Sigmoid colon (tissue), 4 donors: ENCODE measurements around the gene PAK6.

Source experiments
- POLR2A ChIP-seq, 2 donors: fragments of 450-650 bp; IDR thresholded peaks; one replicate each; pipeline ENCODE4 v1.6.1; 2016; ENCODE audit warnings: antibody characterized with exemption in 2 of 2, mild to moderate bottlenecking in 2 of 2, moderate library complexity in 2 of 2
- POLR2AphosphoS5 ChIP-seq, 4 donors: sonication (generic); formaldehyde crosslinking; IDR thresholded peaks; one replicate each; pipeline ENCODE4 v1.6.1; 2017; ENCODE audit warnings: antibody characterized with exemption in 4 of 4
- TF ChIP-seq, protein P1 (sequence below), 4 experiments: fragments of 450-650 bp in 3 of 4; fragments of 200-600 bp in 1 of 4; IDR thresholded peaks; one replicate each; pipeline ENCODE4 v1.5.1; 2016 to 2019; ENCODE audit warnings: antibody characterized with exemption in 4 of 4, mild to moderate bottlenecking in 3 of 4, moderate library complexity in 2 of 4

DNA sequence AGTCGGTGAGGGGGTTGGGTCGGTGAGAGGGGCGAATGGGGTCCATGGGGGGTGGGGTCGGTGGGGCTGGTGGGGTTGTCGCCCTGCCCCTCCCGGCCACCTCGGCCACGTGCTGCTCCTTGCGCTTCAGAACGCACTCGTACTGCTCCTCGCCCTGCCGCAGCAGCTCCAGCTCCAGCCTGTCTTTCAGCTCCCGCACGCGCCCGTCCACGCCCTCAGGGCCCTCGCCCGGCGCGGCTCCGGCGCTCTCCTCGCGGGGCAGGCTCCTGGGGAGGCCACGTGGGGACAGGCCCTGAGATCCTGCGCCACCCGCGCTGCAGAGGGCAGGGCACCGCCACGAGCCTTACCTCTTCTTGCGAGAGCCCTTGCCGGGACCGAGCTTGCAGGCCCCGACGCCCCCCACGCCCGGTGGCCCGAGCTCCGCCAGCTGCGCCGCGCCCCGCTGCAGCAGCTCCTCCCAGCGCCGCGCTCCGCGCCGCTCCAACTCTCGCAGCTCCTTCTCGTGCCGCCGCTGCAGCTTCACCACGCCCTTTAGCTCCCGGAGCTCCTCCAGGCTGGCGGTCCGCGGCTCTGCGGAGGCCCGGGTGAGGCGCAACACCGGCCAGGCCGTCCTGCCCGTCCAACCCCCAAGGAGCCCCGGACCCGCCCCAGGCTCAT, 52.2 kb downstream of the PAK6 start:
- TF ChIP-seq, protein P1, sequence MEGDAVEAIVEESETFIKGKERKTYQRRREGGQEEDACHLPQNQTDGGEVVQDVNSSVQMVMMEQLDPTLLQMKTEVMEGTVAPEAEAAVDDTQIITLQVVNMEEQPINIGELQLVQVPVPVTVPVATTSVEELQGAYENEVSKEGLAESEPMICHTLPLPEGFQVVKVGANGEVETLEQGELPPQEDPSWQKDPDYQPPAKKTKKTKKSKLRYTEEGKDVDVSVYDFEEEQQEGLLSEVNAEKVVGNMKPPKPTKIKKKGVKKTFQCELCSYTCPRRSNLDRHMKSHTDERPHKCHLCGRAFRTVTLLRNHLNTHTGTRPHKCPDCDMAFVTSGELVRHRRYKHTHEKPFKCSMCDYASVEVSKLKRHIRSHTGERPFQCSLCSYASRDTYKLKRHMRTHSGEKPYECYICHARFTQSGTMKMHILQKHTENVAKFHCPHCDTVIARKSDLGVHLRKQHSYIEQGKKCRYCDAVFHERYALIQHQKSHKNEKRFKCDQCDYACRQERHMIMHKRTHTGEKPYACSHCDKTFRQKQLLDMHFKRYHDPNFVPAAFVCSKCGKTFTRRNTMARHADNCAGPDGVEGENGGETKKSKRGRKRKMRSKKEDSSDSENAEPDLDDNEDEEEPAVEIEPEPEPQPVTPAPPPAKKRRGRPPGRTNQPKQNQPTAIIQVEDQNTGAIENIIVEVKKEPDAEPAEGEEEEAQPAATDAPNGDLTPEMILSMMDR (IDR thresholded peaks at IDR 0.05): no peak
- no peak for TF ChIP-seq POLR2A (IDR thresholded peaks at IDR 0.05)
- no peak for TF ChIP-seq POLR2AphosphoS5 (IDR thresholded peaks at IDR 0.05)
